ENCODE data around the gene HDDC2.
"Not testable (repeated sequence)": the region's sequence is repeated elsewhere in the genome, so short reads cannot be mapped to it uniquely, and the experiment has no call there.

HDDC2 gene

DNA sequence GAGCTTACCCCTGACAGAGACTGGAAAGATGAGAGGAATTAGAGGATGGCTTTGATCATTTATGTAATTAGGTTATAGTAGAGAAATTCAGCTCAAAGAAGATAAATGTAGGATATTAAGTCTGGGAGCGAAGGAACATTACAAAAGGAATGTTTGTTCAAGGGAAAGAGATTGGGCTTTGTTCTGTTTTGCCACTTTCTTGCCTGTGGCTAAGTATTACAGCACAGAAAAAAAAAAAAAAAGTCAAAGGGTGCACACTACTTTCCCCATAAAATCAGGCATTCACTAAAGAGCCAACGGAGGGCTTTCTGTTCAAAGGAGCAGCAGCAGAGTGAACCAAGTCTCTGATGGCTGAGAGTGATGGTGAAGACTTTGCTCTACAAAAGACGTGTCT lies 5.0 kb upstream of the HDDC2 start:
- DNase-seq = no peak

DNA sequence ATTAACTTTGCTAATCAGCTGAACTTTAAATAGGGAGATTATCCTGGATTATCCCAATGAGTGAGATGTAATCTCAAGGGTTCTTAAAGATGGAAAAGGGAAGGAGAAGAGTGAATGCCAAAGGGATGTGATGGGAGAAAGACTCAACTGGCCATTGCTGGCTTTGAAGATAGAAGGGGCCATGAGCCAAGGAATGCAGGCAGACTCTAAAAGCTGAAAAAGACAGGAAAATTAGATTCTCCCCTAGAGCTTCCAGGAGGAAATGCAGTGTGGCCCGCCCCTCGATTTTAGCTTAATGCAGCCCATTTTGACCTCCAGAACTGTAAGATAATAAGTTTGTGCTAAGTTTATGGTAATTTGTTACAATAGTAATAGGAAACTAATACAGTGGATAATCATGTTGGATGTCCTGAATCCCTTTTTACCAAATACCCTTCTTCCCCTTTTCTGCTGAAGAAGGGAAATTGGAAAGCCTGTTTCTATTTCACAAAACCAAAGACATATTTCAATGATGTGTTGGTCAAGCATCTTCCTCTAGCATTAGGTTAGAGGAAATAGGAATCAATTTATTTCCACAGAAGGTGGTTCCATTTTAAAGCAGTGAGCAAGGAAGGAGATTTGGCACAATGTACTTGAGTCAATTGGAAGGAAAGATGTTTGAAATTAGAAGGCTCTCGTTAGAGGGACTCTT lies 3.3 kb upstream of the HDDC2 start:
- DNase-seq = no peak

DNA sequence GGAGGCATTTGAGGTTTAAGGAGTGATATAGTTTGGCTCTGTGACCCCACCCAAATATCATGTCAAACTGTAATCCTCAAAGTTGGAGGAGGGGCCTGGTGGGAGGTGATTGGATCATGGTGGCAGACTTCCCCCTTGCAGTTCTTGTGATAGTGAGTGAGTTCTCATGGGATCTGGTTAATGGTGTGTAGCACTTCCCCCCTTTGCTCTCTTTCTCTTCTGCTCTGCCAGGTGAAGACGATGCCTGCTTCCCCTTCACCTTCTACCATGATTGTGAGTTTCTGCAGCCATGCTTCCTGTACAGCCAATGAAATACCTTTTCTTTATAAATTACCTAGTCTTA lies 1.7 kb upstream of the HDDC2 start:
- DNase-seq = no peak

DNA sequence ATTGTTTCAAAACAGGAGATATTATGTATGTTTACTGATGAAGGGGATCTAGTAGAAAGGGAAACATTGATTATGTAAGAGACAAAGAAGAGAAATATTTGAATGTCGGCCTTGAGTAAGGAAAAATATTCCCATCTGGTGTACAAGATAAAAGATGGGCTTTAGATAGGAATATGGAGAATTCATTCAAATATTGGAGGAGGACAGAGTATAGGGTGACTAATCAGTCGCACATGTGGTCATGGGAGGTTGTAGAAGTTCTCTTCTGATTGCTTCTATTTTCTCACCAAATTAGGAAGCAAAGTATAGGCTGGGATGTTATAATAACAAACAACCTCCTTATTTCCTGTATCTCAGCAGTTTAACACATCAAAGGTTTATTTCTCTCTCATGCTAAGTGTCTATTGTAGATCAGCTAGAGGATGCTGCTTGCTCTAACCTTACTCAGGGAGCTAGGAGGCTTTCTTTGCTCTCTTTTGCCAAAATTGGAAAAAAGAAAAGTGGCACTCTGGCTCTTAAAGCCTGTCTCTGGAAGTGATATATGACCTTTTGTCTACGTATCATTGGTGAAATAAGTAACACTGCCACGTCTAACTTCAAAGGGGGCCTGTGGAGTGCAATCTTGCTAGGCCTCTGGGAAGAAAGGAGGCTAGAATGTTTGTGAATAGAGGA lies 1.2 kb upstream of the HDDC2 start:
- DNase-seq = peak; percentile 60

DNA sequence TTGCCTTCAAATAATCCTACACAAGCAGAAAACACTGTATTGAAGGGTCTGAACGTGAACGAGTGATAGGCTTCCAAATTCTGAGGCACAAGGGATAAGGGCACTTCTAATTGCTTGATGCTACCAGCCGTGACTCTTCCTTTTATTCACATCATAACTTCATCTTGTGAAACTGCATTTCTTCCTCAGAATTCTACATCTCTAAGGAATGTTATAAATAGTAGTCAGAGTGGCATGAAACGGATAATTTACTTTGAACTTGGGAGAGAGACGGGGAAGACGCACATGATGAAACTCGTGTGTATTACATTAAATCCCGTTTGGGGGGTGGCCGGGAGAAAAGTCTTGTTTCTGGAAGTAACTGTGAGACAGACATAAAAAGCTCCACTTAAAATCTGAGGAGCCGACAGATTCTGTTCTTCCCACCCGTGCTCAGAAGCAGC lies 754 bp downstream of the HDDC2 start:
- peak; percentile 57 for DNase-seq

DNA sequence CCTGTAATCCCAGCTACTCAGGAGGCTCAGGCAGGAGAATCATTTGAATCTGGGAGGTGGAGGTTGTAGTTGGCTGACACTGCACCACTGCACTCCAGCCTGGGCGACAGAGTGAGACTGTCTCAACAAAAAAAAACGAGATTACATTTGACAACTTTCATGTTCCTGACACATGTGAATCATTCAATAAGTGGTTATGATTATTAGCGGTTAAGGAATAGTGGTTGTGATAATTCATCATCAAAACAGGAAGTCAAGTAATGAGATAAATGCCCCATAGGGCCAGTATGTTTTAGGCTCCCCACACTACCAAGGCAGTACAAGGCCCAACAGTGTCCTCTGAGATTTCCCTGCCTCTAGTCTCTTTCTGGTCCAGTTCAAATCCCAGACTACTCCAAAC lies 2.5 kb downstream of the HDDC2 start:
- DNase-seq = no peak

DNA sequence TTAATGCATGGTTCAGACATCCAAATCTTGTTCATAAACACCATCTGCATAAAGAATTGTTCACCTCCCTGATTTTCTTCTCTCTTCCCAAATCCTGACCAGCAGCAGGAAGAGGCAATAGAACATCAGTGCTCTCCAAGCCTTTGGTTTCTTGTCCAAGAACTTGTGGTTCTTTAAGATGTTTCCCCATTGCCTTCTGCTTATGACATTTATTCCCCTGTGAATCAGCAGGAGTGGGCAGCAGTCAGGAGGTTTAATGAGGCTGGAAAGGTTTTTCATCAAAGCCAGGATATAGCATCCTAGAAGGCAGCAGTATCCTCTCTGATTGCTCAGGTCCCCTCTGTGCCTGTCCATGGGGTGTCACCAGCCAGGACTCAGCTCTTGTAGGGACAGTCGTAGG lies 5.3 kb downstream of the HDDC2 start:
- DNase-seq = no peak

DNA sequence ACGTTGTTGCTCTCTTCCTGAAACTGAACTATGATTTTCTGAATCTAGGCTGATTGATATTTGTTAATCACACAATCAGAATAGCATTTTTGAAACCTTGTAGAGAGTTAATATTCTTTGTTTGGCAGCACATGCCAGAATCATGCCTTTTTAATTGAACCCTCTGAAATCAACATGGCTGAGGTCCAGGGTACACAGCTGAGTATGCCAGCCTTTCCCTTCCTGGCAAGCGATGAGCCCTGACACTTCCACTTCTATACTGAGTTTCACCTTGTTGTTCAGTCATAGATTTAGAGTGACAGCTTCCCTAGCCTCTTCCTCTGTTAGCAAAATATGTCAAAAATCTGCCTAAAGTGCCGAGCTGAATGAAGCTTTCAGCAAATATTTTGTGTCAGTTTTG lies 6.8 kb downstream of the HDDC2 start:
- no peak for DNase-seq

DNA sequence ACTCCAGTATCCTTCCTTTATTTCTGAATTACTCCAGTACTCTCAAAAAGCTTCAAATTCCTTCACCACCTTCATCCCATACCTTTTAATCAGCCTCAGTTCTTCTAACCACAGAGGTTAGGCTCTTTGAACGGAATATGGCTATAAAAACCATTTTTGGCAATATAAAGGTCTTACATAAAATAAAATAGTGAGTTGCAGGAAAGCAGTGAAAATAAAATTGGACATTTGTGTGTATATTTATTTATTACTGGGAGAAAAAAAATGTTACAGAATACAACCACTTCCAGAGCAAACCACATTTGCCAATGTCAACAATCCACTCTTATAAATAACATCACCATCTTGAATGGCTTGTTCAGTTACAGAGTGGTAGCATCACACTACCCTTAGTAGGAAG lies 7.7 kb downstream of the HDDC2 start:
- DNase-seq = no peak

DNA sequence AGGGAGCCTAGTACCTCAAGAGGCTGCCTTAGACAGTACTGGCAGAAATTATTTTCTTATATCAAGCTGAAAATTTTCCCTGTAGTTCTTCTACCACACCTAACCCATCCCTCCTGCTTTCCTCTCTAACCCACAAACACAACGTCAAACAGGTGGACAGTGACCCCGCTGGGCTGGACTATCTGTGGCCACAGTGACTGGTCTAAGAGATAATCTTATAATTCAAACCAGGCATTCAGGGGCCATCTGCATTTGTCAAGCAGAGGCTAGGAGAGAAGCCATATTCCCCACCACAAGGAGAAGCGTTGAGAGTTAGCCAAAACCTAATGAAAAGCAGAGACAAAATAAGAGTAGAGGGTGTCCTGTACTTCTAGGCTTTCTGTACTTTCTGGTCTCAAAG lies 8.2 kb downstream of the HDDC2 start:
- DNase-seq = no peak

DNA sequence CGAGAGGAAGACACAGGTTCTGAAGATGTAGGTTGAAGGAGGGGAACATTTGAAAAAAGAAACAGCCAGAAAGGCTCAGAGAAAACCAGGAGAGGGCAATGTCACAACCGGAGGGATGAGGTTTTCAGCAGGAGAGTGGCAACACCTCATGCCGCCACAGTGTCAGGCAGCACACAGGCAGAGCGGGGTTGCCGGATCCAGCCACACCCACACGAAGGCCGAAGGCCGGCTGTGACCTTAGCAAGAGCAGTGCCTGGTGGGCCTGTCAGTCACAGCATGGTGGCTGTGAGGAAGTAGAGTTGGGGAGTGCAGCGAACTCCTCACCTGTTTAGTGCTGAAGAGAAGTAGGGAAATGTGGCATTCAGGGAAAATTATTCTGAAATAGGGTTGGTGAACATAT lies 14.0 kb downstream of the HDDC2 start:
- no peak for DNase-seq

DNA sequence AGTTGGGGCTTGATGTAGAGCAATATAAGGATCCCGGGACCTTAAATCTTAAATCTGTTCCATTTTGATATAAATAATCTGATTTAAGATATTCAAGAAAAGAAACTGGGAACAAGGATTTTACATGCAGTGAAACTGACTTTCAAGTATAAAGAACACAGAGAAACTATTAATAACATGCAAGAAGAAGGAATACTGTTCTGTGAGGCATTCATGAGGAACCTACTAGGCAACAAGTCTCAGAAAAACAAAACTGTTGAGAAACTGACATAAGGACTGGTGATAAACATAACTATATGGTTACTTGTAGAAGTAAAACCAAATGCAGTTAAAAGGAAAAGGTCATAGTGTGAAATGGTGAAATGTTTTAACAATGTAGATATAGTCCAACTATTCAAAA lies 15.8 kb downstream of the HDDC2 start:
- no peak for DNase-seq

DNA sequence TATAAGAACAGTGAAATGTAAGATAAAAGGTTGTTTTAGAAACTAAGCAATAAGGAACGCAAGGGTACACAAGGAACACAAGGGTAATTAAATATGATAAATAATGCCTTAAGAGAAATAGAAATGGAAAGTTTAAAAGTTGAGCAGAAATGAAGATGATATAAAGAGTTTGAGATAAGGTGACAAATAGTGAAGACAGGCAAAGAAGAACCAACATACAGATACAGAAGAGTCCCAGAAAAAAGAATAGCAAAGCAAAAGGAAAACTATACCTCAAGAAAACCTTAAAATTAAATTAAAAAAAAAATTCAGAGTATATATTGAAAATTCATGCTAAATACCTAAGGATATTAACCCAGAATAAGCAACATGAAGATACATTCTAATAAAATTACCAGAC lies 16.4 kb downstream of the HDDC2 start:
- DNase-seq = no peak

DNA sequence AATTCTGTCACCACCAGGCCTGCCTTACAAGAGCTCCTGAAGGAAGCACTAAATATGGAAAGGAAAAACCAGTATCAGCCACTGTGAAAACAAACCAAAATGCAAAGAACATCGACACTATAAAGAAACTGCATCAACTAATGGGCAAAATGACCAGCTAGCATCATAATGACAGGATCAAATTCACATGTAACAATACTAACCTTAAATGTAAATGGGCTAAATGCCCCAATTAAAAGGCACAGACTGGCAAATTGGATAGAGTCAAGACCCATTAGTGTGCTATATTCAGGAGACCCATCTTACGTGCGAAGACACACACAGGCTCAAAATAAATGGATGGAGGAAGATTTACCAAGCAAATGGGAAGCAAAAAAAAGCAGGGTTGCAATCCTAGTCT lies 19.3 kb downstream of the HDDC2 start:
- not testable (repeated sequence) for DNase-seq

DNA sequence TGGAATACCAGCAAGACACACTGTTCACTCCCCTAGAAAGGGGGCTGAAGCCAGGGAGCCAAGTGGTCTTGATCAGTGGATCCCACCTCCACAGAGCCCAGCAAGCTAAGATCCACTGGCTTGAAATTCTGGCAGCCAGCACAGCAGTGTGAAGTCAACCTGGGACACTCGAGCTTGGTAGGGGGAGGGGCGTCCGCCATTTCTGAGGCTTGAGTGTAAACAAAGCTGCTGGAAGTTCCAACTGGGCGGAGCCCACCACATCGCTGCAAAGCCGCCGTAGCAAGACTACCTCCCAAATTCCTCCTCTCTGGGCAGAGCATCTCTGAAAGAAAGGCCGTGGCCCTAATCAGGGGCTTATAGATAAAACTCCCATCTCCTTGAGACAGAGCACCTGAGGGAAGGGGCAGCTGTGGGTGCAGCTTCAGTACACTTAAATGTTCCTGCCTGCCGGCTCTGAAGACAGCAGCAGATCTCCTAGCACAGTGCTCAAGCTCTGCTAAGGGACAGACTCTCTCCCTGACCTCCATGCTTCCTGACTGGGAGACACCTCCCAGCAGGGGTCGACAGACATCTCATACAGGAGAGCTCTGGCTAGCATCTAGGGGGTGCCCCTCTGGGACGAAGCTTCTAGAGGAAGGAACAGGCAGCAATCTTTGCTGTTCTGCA lies 21.3 kb downstream of the HDDC2 start:
- DNase-seq = not testable (repeated sequence)

DNA sequence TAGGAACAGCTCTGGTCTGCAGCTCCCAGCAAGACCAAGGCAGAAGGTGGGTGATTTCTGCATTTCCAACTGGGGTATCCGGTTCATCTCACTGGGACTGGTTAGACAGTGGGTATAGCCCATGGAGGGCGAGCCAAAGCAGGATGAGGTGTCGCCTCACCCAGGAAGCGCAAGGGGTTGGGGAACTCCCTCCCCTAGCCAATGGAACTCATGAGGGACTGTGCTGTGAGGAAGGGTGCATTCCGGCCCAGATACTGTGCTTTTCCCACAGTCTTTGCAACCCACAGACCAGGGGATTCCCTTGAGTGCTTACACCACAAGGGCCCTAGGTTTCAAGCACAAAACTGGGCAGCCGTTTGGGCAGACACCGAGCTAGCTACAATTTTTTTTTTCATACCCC lies 21.8 kb downstream of the HDDC2 start:
- DNase-seq = no peak

DNA sequence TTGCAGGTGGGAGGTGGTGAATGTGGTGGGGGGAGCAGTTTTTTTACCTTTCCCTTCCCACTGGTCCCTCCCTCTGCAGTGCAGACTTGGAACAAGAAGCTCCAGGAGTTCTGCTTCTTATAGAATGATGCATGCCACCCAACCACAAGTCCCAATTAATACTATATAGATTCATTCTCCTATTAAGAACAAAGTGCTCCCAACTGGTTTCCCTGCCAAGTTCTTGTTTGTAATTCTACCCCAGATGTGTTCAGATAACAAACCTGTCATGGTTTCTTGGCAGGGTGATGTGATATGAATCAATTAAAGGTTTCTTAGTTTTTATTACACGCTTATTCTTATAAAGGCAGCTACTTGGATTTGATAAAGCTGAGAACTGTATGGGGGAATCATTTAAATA lies 23.9 kb downstream of the HDDC2 start:
- DNase-seq = no peak

DNA sequence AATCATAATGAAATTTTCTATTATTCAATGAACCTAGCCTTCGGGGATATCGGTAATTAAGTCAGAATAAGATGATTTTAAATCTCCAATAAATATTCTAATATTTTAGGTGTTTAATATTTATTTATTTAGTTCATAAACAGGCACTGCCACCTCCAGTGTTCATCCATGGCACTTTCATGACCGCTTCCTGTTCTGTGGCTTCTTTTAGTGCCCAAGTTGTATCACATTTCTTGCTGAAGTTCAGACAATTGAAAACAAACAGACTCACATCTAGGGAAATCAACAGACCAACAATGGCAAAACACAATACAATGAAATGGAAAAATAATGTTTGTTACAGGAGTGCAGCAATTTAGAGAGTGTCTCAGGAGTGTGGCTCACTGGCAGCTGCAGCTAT lies 26.0 kb downstream of the HDDC2 start:
- DNase-seq = no peak

DNA sequence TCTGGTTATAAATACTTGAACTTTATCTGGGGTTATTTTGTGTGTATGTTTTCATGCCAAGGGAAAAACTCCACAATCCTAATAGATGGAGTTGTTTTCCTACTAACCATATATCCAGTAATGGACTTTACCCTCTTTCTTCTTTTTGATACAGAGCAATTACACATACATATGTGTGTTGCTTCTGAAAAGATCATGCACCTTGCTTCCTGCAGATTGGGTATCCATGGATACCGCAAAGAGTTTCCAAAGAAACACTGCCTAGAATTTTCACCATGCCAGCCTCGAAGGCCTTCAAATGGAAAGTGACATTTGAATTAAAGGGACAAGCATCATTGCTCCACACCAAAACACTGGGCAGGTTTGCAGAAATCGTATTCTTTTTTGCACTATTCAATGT lies 26.8 kb downstream of the HDDC2 start:
- no peak for DNase-seq

DNA sequence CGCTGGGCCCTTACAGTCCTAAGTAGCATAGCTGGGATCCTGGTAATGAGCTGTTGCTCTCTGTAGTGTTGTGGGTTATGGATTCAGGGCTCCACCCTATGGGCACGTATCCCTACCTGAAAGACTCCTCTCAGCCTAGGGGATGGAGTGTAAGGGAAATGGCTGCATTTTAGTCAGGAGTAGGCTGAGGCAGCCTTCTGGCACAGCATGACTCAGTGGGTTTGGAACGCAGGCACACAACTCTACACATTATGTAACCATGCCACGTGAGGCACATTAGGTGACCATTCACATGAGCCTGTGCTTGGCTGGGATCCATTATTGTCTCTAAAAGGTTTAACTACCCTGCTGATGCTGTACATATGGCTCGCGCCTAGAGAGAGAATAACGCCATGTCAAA lies 27.8 kb downstream of the HDDC2 start:
- no peak for DNase-seq

DNA sequence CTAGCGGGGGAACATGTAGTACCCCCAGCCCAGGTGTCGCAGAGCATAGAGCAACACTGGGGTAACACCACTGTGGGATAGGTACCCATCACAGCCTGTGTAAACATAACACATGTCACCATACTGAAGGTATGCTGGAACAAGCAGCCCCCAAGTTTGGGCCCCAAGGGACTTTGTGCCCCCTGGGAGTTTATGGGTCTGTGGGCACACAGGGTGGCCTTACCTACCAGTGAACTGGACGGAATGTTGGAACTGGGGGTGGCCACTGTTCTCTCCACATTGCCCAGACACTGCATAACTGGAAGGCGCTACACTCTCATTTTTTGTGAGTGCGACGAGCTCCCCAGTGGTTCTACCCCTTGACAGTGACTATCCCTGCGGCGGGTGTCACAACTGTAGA lies 28.5 kb downstream of the HDDC2 start:
- DNase-seq = no peak

DNA sequence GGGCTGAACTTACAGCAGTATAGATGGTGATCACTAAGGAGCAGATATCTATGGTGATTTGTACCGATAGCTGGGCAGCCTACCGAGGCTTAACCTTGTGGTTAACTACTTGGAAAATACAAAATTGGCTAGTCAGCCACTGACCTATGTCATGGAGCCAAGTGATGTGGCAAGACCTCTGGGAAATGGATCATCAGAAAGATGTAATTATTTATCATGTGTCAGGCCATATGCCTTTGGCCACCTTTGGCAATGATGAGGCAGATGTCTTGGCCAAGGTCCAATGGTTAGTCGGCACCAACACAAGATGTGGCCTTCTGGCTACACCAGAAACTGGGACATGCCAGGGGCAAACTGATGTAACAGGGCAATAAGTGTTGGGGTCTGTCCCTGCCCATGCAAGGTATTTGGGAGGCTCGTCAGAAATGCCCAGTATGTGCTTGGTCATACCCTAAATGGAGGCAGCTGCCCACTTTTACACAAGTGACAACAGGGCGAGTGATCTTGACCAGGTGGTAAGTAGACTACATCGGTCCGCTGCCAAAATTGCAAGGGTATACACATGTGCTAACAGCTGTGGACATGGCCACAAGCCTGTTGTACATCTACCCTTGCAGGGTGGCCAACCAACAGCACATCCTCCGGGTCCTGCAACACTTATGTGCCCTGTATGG lies 30.1 kb downstream of the HDDC2 start:
- no peak for DNase-seq

DNA sequence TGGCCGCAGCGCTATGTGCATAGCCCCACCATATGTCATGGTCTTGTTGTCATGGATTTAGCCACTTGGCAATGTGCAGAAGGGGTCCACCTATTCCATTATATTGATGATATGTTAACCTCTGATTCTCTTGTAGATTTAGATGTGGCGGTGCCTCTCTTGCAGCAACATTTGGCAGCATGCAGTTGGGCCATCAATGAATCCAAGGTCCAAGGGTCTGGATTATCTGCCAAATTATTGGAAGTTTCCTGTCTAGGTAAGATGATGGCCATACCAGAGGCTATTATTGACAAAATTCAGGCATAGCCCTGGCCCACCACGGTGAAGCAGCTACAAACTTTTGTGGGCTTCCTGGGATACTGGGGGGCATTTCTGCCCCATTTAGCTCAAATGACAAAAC lies 31.4 kb downstream of the HDDC2 start:
- no peak for DNase-seq
